ENCODE measurements around the gene RILPL1. TPM values are rescaled to one million over a fixed set of nuclear protein-coding genes. Genes with fewer than 3 reads are reported as not detected.
"Not testable (repeated sequence)": the region's sequence is repeated elsewhere in the genome, so short reads cannot be mapped to it uniquely, and the experiment has no call there.

The RILPL1 gene
- total RNA-seq, 2 experiments from 2014 or later, result 1.4 to 1.6 TPM

- Mint-ChIP-seq H3K36me3 (no peaks in the 10 kb centered on the region), H3K27ac (peak overlapping the region; percentile 16), H3K4me1 (peaks cover 13% of the 10 kb centered on the region), H3K27me3 (no peaks in the 10 kb centered on the region), H3K4me3 (no peak overlapping the region), H3K9me3 (no peaks in the 10 kb centered on the region)
- DNase-seq, result no peak
Observed at GRCh38 chr12:123471374-123472068, 62.0 kb downstream of the RILPL1 start.

DNA sequence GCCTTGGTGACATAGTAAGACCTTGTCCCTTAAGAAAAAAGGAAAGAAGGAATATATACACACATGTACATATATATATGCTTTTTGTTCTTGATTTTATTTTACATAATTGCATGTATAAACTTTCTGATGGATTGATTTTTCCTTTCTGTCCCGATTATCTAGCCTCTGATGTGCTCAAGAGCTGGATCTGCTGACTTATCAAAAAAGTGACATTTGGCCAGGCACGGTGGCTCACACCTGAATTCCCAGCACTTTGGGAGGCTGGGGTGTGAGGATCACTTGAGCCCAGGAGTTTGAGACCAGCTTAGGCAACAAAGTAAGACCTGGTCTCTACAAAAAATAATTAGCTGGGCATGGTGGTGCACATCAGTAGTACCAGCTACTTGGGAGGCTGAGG, 63.5 kb downstream of the RILPL1 start:
- H3K27ac Mint-ChIP-seq, result no peak overlapping the region
- H3K4me3 Mint-ChIP-seq, result no peak overlapping the region
- no peaks in the 10 kb centered on the region for H3K27me3 Mint-ChIP-seq
- H3K36me3 Mint-ChIP-seq, result peaks cover 9% of the 10 kb centered on the region
- DNase-seq, result no peak
- H3K4me1 Mint-ChIP-seq, result peaks cover 6% of the 10 kb centered on the region
- no peaks in the 10 kb centered on the region for H3K9me3 Mint-ChIP-seq

DNA sequence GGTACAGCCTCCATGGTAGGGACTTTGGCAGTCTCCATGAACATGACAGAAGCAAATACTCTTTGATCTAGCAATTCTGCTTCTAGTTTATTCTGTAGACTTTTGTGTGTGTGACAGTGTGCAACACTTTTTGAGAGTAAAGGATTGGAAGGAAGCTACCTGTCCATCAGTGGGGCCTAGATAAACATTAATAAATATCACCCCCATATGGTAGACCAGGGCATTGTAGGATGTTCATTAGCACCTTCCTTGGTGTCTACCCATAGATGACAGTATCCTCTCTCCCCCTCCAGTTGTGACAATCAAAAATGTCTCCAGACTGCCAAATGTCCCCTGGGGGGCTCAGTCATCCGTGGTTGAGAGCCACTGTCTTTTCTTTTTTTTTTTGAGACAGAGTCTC, 64.7 kb downstream of the RILPL1 start:
- no peaks in the 10 kb centered on the region for H3K4me1 Mint-ChIP-seq
- peaks cover 10% of the 10 kb centered on the region for H3K36me3 Mint-ChIP-seq
- H3K4me3 Mint-ChIP-seq, result no peak overlapping the region
- no peak overlapping the region for H3K27ac Mint-ChIP-seq
- H3K27me3 Mint-ChIP-seq, result no peaks in the 10 kb centered on the region
- H3K9me3 Mint-ChIP-seq, result no peaks in the 10 kb centered on the region
- DNase-seq, result no peak

GRCh38 chr12:123465084-123465483, 68.4 kb downstream of the RILPL1 start:
- DNase-seq, result no peak
- no peaks in the 10 kb centered on the region for H3K9me3 Mint-ChIP-seq
- peaks cover 15% of the 10 kb centered on the region for H3K36me3 Mint-ChIP-seq
- no peak overlapping the region for H3K4me3 Mint-ChIP-seq
- no peak overlapping the region for H3K27ac Mint-ChIP-seq
- H3K4me1 Mint-ChIP-seq, result peaks cover 5% of the 10 kb centered on the region
- no peaks in the 10 kb centered on the region for H3K27me3 Mint-ChIP-seq

- H3K27me3 Mint-ChIP-seq, H3K27ac Mint-ChIP-seq, DNase-seq, H3K4me3 Mint-ChIP-seq, H3K9me3 Mint-ChIP-seq: not testable (repeated sequence)
- H3K4me1 Mint-ChIP-seq, result peaks cover 17% of the 10 kb centered on the region
- peaks cover 26% of the 10 kb centered on the region for H3K36me3 Mint-ChIP-seq
Observed at GRCh38 chr12:123463174-123463573, 70.3 kb downstream of the RILPL1 start.

- no peaks in the 10 kb centered on the region for H3K27me3 Mint-ChIP-seq
- H3K27ac Mint-ChIP-seq, result peak within 1 kb of the TSS; percentile 99
- peaks cover 19% of the 10 kb centered on the region for H3K36me3 Mint-ChIP-seq
- H3K4me3 Mint-ChIP-seq, result peak within 1 kb of the TSS; percentile 94
- H3K4me1 Mint-ChIP-seq, result peaks cover 18% of the 10 kb centered on the region
- no peaks in the 10 kb centered on the region for H3K9me3 Mint-ChIP-seq
- peak; percentile 82 for DNase-seq
Observed at GRCh38 chr12:123457980-123458779, 75.3 kb downstream of the RILPL1 start, which contains the start of gene SNRNP35. Gene SNRNP35 (plus strand): TSS chr12:123458139. CDS start chr12:123465541, 7,402 bp downstream.

- peaks cover 3% of the 10 kb centered on the region for H3K36me3 Mint-ChIP-seq
- peaks cover 10% of the 10 kb centered on the region for H3K4me1 Mint-ChIP-seq
- no peaks in the 10 kb centered on the region for H3K27me3 Mint-ChIP-seq
- no peaks in the 10 kb centered on the region for H3K9me3 Mint-ChIP-seq
- no peak overlapping the region for H3K27ac Mint-ChIP-seq
- no peak for DNase-seq
- H3K4me3 Mint-ChIP-seq, result no peak overlapping the region
Observed at GRCh38 chr12:123453165-123453564, 80.4 kb downstream of the RILPL1 start.

DNA sequence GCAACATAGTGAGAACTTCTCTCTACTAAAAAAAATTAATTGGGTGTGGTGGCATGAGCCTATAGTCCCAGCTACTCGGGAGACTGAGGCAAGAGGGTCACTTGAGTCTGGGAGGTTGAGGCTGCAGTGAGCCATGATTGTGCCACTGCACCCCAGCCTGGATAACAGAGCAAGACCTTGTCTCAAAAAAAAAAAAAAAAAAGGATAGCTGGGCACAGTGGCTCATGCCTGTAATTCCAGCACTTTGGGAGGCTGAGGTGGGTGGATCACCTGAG, 81.3 kb downstream of the RILPL1 start:
- not testable (repeated sequence) for H3K27me3 Mint-ChIP-seq, H3K36me3 Mint-ChIP-seq, DNase-seq, H3K9me3 Mint-ChIP-seq, H3K27ac Mint-ChIP-seq, H3K4me3 Mint-ChIP-seq
- H3K4me1 Mint-ChIP-seq, result peaks cover 10% of the 10 kb centered on the region

GRCh38 chr12:123450636-123451035, 82.9 kb downstream of the RILPL1 start:
- H3K4me1 Mint-ChIP-seq, result peaks cover 12% of the 10 kb centered on the region
- no peak overlapping the region for H3K4me3 Mint-ChIP-seq
- H3K9me3 Mint-ChIP-seq, result no peaks in the 10 kb centered on the region
- DNase-seq, result no peak
- no peak overlapping the region for H3K27ac Mint-ChIP-seq
- H3K36me3 Mint-ChIP-seq, result no peaks in the 10 kb centered on the region
- no peaks in the 10 kb centered on the region for H3K27me3 Mint-ChIP-seq

DNA sequence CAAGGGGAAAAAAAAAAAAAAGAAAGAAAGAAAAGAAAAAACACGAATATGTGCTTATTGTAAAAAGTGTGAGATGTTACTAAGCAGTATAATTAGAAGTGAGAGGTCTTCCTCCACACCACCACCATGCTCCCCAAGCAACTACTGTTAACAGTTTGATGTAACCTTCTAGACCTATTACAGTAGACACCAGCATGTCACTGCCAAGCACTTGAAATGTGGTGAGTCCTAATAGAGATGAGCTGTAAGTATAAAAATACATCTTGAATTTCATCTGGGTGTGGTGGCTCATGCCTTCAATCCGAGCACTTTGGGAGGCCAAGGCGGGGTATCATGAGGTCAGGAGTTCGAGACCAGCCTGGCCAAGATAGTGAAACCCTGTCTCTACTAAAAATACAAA, 83.7 kb downstream of the RILPL1 start:
- H3K9me3 Mint-ChIP-seq, result no peaks in the 10 kb centered on the region
- peak overlapping the region; percentile 70 for H3K27ac Mint-ChIP-seq
- H3K27me3 Mint-ChIP-seq, result no peaks in the 10 kb centered on the region
- DNase-seq, result no peak
- no peak overlapping the region for H3K4me3 Mint-ChIP-seq
- H3K36me3 Mint-ChIP-seq, result no peaks in the 10 kb centered on the region
- peaks cover 12% of the 10 kb centered on the region for H3K4me1 Mint-ChIP-seq

GRCh38 chr12:123449249-123449733, 84.2 kb downstream of the RILPL1 start:
- Mint-ChIP-seq H3K27ac (peak overlapping the region; percentile 70), H3K4me3 (no peak overlapping the region), H3K36me3 (no peaks in the 10 kb centered on the region), H3K27me3 (no peaks in the 10 kb centered on the region), H3K9me3 (no peaks in the 10 kb centered on the region), H3K4me1 (peaks cover 12% of the 10 kb centered on the region)
- DNase-seq, result no peak

DNA sequence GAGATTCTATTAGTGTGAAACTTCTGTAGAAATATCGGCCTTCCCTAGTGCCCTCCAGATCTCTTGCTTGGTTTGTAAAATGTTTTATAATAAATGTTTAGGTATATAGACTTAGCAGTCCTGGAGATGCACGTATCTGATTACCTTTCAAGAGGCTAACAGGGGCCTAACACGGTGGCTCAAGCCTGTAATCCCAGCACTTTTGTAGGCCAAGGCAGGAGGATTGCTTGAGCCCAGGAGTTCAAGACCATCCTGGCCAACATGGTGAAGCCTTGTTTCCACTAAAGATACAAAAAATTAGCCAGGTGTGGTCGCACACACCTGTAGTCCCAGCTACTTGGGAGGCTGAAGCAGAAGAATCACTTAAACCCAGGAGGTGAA, 87.2 kb downstream of the RILPL1 start:
- H3K4me3 Mint-ChIP-seq, result no peak overlapping the region
- H3K4me1 Mint-ChIP-seq, result peaks cover 17% of the 10 kb centered on the region
- H3K27me3 Mint-ChIP-seq, result no peaks in the 10 kb centered on the region
- H3K27ac Mint-ChIP-seq, result no peak overlapping the region
- no peaks in the 10 kb centered on the region for H3K36me3 Mint-ChIP-seq
- DNase-seq, result no peak
- H3K9me3 Mint-ChIP-seq, result no peaks in the 10 kb centered on the region

- Mint-ChIP-seq H3K4me1 (peaks cover 17% of the 10 kb centered on the region), H3K27me3 (no peaks in the 10 kb centered on the region), H3K9me3 (no peaks in the 10 kb centered on the region), H3K27ac (no peak overlapping the region), H3K4me3 (no peak overlapping the region), H3K36me3 (no peaks in the 10 kb centered on the region)
- no peak for DNase-seq
Observed at GRCh38 chr12:123445388-123446332, 87.9 kb downstream of the RILPL1 start.

- no peaks in the 10 kb centered on the region for H3K36me3 Mint-ChIP-seq
- H3K9me3 Mint-ChIP-seq, result no peaks in the 10 kb centered on the region
- peaks cover 15% of the 10 kb centered on the region for H3K4me1 Mint-ChIP-seq
Observed at GRCh38 chr12:123444092-123445026, 89.2 kb downstream of the RILPL1 start.

More at GRCh38 chr12:123444092-123445026, 89.2 kb downstream of the RILPL1 start:
- Mint-ChIP-seq H3K27ac (no peak overlapping the region), H3K27me3 (no peaks in the 10 kb centered on the region), H3K4me3 (no peak overlapping the region)
- no peak for DNase-seq

All from activated naive CD8-positive, alpha-beta T cell treated with anti-CD3 and anti-CD28 coated beads for 36 hours (primary cell).